Measurements from ENCODE around the gene CRYAB.

DNA sequence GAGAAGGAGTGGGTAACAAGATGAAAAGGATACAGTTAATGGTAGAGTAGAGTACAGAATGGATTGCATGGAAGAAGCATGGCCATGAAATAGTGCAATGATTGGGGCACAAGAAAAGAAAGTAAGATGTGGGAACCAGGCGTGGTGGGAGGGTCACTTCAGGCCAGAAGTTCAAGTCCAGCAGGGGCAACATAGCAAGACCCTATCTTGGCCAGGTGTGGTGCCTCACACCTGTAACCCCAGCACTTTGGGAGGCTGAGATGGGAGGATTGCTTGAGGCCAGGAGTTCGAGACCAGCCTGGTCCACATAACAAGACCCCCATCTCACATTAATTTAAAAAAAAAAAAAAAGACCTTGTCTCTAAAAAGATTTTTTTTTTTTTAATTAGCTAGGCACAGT, 5.7 kb upstream of the CRYAB start:
- no peak for TF ChIP-seq CTCF (IDR thresholded peaks at IDR 0.05; ENCODE audit: poor library complexity)
- TF ChIP-seq EZH2phosphoT487 (IDR thresholded peaks at IDR 0.05; ENCODE audit: low read depth, severe bottlenecking, unreplicated experiment), result no peak
- TF ChIP-seq EZH2 (IDR thresholded peaks at IDR 0.05; ENCODE audit: borderline replicate concordance), result no peak
